ENCODE results near the gene CORO2B. TPM values are rescaled to one million over a fixed set of nuclear protein-coding genes. Genes with fewer than 3 reads are reported as not detected.

The CORO2B gene
- total and polyA plus RNA-seq, 4 donors: 2.4 to 12.5 (median 4.3) TPM

- no peak for TF ChIP-seq CTCF (IDR thresholded peaks at IDR 0.05; ENCODE audit: control extremely low read depth, extremely low read depth)
- 77 to 90% methylated on average over 2 of the region's 2 CpGs for WGBS, 2 donors
- ATAC-seq (ENCODE audit: insufficient read depth, low FRiP score) (no peak), DNase-seq (peak; percentile 56 to 82 (median 68))
- H3K9me3 ChIP-seq (ENCODE audit: control insufficient read depth in 4 of 4, insufficient read depth in 3 of 4, low read length in 3 of 4): no peaks in the 10 kb centered on the region
- no peaks in the 10 kb centered on the region for H3K27me3 ChIP-seq (ENCODE audit: control insufficient read depth in 3 of 3, insufficient read depth in 3 of 3, low read length in 2 of 3)
- no peak overlapping the region for H3K9ac ChIP-seq (ENCODE audit: insufficient read depth in 1 of 2, low read length in 2 of 2)
- H3K27ac ChIP-seq (ENCODE audit: low read depth in 1 of 2, low read length in 1 of 2): no peak overlapping the region
- peaks cover 11 to 86% (median 50%) of the 10 kb centered on the region in 5 donors for H3K4me1 ChIP-seq (ENCODE audit: control insufficient read depth in 5 of 5, insufficient read depth in 5 of 5, low read length in 5 of 5)
- no peaks in the 10 kb centered on the region for H3K36me3 ChIP-seq (ENCODE audit: control insufficient read depth in 4 of 4, insufficient read depth in 4 of 4, low read length in 4 of 4)
- H3K4me3 ChIP-seq: no peak overlapping the region
Measured at GRCh38 chr15:68635141-68635540, 56.3 kb downstream of the CORO2B start.

DNA sequence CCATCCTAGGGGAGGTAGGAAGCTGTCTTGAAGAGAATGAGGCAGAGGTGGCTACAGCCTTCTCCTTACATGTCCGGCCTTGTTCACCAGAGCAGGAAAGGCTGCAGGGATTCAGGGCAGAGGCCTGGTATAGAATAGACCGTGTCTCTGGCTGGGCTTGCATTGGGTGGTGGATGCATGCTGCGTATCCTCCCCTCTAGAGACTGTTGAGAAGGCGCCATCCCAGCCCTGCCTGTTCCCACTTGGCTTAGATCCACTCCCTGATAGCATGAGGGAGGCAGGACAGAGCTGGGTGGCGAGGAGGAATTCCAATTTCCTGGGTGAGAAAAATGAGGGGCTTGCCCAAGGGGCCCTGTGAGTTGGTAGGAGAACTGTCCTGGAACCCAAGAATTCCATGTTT, 57.5 kb downstream of the CORO2B start:
- ATAC-seq (ENCODE audit: insufficient read depth, low FRiP score): no peak
- no peaks in the 10 kb centered on the region for H3K9me3 ChIP-seq (ENCODE audit: control insufficient read depth in 4 of 4, insufficient read depth in 3 of 4, low read length in 3 of 4)
- no peak for DNase-seq

DNA sequence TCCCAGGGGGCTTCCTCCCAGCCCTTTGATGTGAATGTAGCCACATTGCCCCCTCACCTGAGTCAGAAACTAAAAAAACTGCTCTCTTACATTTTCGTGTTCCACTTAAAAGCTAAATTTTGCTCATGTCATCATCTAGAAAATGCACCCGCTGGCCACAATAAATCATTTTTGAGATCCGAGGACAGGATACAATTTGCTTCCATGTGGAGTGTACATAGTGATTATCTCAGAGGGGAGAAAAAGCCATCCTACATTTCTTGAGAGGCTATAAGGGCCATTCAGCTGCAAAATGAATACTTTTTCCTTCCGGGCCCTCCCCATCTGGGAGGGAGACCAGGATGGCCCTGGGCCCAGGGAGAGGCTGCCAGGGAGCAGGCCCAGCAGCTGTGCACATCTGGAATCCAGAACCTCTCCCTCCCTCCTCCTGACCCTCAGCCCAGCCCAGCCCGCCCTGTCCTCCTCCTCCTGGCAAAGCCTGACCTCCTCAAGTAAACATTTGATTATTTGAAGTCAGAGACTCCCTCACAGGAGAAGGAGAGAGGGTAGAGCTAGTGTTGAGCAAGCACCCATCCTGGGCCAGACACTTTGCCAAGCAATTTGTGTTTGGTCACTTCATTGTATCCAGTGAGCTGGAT, 59.1 kb downstream of the CORO2B start:
- Histone ChIP-seq H3K9ac (ENCODE audit: insufficient read depth in 1 of 2, low read length in 2 of 2) (no peak overlapping the region), H3K27ac (ENCODE audit: low read depth in 1 of 2, low read length in 1 of 2) (peak overlapping the region in 1 of 2 donors; percentile 26), H3K9me3 (ENCODE audit: control insufficient read depth in 4 of 4, insufficient read depth in 3 of 4, low read length in 3 of 4) (no peaks in the 10 kb centered on the region), H3K4me1 (ENCODE audit: control insufficient read depth in 5 of 5, insufficient read depth in 5 of 5, low read length in 5 of 5) (peaks cover 12 to 88% (median 49%) of the 10 kb centered on the region in 5 donors), H3K27me3 (ENCODE audit: control insufficient read depth in 3 of 3, insufficient read depth in 3 of 3, low read length in 2 of 3) (no peaks in the 10 kb centered on the region), H3K36me3 (ENCODE audit: control insufficient read depth in 4 of 4, insufficient read depth in 4 of 4, low read length in 4 of 4) (no peaks in the 10 kb centered on the region), H3K4me3 (no peak overlapping the region)
- 45 to 59% methylated on average over 5 of the region's 5 CpGs for WGBS, 2 donors
- ATAC-seq (ENCODE audit: insufficient read depth, low FRiP score): peak; percentile 64
- DNase-seq: peak; percentile 95 to 98 (median 97)
- no peak for TF ChIP-seq CTCF (IDR thresholded peaks at IDR 0.05; ENCODE audit: control extremely low read depth, extremely low read depth)

More for the DNA sequence above, 57.5 kb downstream of the CORO2B start:
- Histone ChIP-seq H3K27ac (ENCODE audit: low read depth in 1 of 2, low read length in 1 of 2) (no peak overlapping the region), H3K4me1 (ENCODE audit: control insufficient read depth in 5 of 5, insufficient read depth in 5 of 5, low read length in 5 of 5) (peaks cover 12 to 96% (median 56%) of the 10 kb centered on the region in 5 donors), H3K9ac (ENCODE audit: insufficient read depth in 1 of 2, low read length in 2 of 2) (no peak overlapping the region), H3K36me3 (ENCODE audit: control insufficient read depth in 4 of 4, insufficient read depth in 4 of 4, low read length in 4 of 4) (no peaks in the 10 kb centered on the region), H3K27me3 (ENCODE audit: control insufficient read depth in 3 of 3, insufficient read depth in 3 of 3, low read length in 2 of 3) (no peaks in the 10 kb centered on the region), H3K4me3 (no peak overlapping the region)
- WGBS, 2 donors: 83 to 85% methylated on average over 5 of the region's 5 CpGs
- no peak for TF ChIP-seq CTCF (IDR thresholded peaks at IDR 0.05; ENCODE audit: control extremely low read depth, extremely low read depth)
